ENCODE measurements around the gene KCNG2.

The KCNG2 gene

GRCh38 chr18:79942211-79942610 is 144.5 kb downstream of the KCNG2 start:
- no peak for DNase-seq (ENCODE audit: low read depth)

- no peak for DNase-seq (ENCODE audit: low read depth)
These were observed 145.3 kb downstream of the KCNG2 start for GRCh38 chr18:79942786-79943607.

GRCh38 chr18:79943608-79944125 is 145.9 kb downstream of the KCNG2 start:
- no peak for DNase-seq (ENCODE audit: low read depth)

DNA sequence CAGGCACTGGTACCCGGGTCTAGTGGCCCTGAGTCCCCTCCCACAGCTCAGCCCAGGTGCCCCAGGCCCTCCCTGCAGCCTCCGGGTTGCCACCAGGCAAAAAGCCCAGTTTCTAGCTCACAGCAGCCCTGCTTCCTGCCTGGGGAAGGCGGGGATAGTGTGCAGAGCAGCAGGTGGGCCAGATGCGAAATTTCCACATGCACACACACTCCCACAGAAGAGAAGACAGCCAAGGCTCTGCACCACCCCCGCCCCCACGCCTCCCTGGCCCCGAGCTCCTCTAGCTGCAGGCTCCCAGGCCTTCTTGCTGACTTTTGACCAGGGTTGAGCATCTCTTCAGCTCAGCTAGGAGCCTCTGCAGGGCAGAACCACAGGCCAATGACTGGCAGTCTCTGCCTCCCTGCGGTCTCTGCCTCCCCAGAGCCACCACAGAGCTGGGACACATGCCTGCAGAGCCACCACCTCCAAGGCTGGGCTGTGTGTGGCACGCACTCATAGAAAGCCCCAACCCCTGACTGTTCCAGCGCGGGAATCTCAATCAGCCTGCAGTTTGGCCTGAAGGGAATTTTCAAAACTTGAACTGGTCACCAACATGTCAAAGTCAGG is 146.5 kb downstream of the KCNG2 start:
- DNase-seq (ENCODE audit: low read depth) = no peak

- peak; percentile 84 for DNase-seq (ENCODE audit: low read depth)
These were observed 147.0 kb downstream of the KCNG2 start for GRCh38 chr18:79944746-79945117.

DNA sequence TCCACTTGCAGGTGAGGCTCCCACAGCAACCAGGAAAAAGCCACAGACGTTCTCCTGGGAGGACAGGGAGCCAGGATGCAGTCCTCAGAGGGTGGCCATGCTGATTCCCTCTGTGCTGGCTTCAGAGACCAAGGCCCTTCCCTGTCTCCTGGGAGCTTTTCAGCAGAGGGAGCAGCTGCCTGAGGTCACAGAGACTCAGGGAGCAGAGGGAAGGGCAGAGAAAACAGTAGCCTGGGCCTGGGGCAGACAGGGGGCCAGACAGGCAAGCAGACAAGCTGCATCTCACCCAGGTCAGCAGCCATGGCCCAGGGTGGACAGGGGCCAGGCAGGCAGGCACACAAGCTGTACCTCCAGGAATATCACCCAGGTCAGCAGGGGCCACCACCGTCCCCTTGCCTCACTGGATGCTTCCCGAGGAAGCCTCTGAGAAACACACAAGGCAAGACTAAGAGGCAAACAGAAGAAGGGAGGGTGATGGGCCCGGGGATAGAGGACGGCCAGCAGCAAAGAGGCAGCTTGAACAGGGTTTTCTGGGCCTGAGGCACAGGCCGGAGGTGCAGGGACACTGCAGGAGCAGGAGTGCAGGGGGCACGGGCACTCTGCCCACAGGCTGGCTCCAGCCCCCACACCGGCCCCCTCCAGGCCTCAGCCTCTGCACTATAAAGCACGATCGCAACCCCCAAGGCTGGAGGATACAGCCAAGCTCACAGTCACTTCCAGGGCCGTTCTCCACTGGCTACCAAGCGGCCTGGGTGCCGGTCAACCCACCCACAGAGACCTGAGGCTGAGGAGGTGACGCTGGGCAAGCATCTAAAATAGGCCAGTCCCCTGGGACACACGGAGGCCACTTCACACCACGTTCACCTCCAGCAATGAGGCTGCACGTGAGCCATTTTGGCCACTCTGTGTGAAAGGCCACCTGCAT is 147.6 kb downstream of the KCNG2 start:
- DNase-seq (ENCODE audit: low read depth) = no peak

GRCh38 chr18:79947054-79947755 is 149.5 kb downstream of the KCNG2 start:
- DNase-seq (ENCODE audit: low read depth) = no peak

GRCh38 chr18:79947881-79948610 is 150.3 kb downstream of the KCNG2 start:
- DNase-seq (ENCODE audit: low read depth) = no peak

DNA sequence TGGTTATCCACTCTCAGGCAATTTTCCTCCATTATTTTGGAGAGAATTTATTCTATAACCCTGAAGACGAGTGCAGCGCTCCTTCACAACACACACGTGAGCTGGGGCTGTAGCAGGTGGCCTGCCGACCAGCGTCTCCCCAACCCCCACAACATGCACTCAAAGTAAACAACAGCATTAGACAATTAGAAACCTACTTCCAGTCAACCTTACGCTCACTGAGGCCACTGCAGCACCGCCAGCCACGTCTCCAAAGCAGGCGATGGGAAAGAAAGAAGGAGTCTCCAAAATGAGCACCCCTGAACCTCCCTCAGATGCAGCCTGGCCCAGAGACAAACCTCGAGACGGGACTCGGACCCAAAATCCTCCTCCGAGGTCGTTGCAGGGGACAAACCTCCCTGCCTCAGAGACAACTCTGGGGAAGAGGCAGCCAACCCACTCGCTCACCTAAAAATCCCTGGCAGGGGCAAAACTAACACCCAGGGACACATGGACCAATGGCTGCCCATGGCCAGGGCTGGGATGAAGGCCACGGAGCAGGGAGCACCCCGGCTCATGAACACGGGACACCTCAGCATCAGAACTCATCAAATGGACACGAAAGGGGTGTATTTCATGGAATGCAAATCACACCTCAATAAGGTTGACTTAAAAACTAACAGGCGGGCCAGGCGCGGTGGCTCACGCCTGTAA is 151.1 kb downstream of the KCNG2 start:
- DNase-seq (ENCODE audit: low read depth) = no peak

All from CMK (cell line).